Stimulated activated naive CD4-positive, alpha-beta T cell treated with Interleukin-2 at 50 U/mL for 16 hours (primary cell): Measurements from ENCODE around the gene ATG7.
"Not testable (repeated sequence)": the region's sequence is repeated elsewhere in the genome, so short reads cannot be mapped to it uniquely, and the experiment has no call there.

Experiments
- DNase-seq: peaks from one replicate; lab custom pipeline; 2025; lab: John Stamatoyannopoulos, UW

ATG7 gene

GRCh38 chr3:11434563-11435096 is 162.4 kb downstream of the ATG7 start:
- no peak for DNase-seq

- DNase-seq = no peak
Measured at GRCh38 chr3:11435440-11436165, 163.4 kb downstream of the ATG7 start.

- DNase-seq = no peak
Measured at GRCh38 chr3:11436775-11437174, 164.6 kb downstream of the ATG7 start.

- no peak for DNase-seq
Measured at GRCh38 chr3:11437506-11437905, 165.3 kb downstream of the ATG7 start.

GRCh38 chr3:11438646-11439045 is 166.4 kb downstream of the ATG7 start:
- no peak for DNase-seq

GRCh38 chr3:11441346-11441745 is 169.1 kb downstream of the ATG7 start:
- DNase-seq = not testable (repeated sequence)

- no peak for DNase-seq
Measured at GRCh38 chr3:11444404-11444803, 172.2 kb downstream of the ATG7 start.

- DNase-seq = not testable (repeated sequence)
Measured at GRCh38 chr3:11445193-11445592, 173.0 kb downstream of the ATG7 start.

GRCh38 chr3:11445883-11446282 is 173.7 kb downstream of the ATG7 start:
- DNase-seq = no peak

GRCh38 chr3:11447584-11448200 is 175.5 kb downstream of the ATG7 start:
- DNase-seq = no peak

- DNase-seq = no peak
Measured at GRCh38 chr3:11450015-11450414, 177.8 kb downstream of the ATG7 start.

GRCh38 chr3:11452312-11452711 is 180.1 kb downstream of the ATG7 start:
- no peak for DNase-seq

- DNase-seq = no peak
Measured at GRCh38 chr3:11452885-11453847, 181.0 kb downstream of the ATG7 start.

GRCh38 chr3:11455956-11456355 is 183.8 kb downstream of the ATG7 start:
- DNase-seq = no peak

- no peak for DNase-seq
Measured at GRCh38 chr3:11457135-11457534, 184.9 kb downstream of the ATG7 start.

GRCh38 chr3:11459186-11459824 is 187.1 kb downstream of the ATG7 start:
- no peak for DNase-seq

GRCh38 chr3:11461226-11461625 is 189.0 kb downstream of the ATG7 start:
- no peak for DNase-seq

- DNase-seq = not testable (repeated sequence)
Measured at GRCh38 chr3:11462673-11463072, 190.5 kb downstream of the ATG7 start.

GRCh38 chr3:11463591-11463990 is 191.4 kb downstream of the ATG7 start:
- no peak for DNase-seq

- no peak for DNase-seq
Measured at GRCh38 chr3:11464356-11464755, 192.2 kb downstream of the ATG7 start.

- no peak for DNase-seq
Measured at GRCh38 chr3:11465744-11466616, 193.8 kb downstream of the ATG7 start.
